HG03280 (cell line): ENCODE data around the gene LAMB4.

Experiments
- ATAC-seq: cut with Tn5 transposase; IDR thresholded peaks from one replicate; pipeline ENCODE4 v1.9.1; 2021; ENCODE audit warnings: mild to moderate bottlenecking, moderate library complexity; ENCODE audit not compliant: unreplicated experiment

Gene LAMB4

GRCh38 chr7:108016841-108017775 lies 113.1 kb downstream of the LAMB4 start:
- no peak for ATAC-seq

DNA sequence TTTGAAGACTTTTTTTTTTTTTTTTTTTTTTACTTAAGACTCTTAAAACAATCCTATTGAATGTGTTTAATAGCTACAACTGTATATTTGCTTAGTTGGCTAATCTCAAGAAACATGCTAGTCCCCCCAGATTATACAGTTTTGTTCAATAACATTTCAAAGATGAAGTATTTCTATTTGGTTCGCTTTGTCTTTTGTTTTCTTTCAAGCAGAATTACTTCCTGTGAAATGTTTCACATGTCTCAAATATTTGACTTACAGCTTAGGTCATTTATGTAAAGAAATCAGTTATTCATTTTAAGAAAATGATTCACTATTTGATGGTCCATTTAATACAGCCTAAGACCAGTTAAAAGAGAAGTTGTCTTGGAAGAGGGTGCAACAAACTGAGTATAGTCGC lies 114.4 kb downstream of the LAMB4 start:
- no peak for ATAC-seq

- no peak for ATAC-seq
Measured at GRCh38 chr7:108014747-108015682, 115.1 kb downstream of the LAMB4 start.

DNA sequence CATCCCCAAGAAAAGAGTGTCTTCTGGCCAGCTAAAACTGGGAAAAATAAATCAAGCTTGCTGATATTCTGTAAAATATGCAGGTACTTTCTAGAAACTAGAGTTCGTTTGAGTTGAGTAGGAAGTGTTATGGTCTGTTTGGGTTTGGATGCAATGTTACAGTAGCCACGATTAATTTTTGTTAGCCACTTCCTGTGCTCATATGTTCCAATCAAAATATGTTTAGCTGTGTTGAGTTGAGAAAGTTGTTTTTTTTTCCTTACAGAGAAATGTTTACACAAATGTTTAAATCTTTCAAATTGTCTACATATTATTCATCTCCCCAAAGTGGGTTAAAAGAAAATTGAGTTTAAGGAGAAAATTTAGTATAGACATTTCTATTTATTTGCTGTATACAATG lies 115.9 kb downstream of the LAMB4 start:
- no peak for ATAC-seq

DNA sequence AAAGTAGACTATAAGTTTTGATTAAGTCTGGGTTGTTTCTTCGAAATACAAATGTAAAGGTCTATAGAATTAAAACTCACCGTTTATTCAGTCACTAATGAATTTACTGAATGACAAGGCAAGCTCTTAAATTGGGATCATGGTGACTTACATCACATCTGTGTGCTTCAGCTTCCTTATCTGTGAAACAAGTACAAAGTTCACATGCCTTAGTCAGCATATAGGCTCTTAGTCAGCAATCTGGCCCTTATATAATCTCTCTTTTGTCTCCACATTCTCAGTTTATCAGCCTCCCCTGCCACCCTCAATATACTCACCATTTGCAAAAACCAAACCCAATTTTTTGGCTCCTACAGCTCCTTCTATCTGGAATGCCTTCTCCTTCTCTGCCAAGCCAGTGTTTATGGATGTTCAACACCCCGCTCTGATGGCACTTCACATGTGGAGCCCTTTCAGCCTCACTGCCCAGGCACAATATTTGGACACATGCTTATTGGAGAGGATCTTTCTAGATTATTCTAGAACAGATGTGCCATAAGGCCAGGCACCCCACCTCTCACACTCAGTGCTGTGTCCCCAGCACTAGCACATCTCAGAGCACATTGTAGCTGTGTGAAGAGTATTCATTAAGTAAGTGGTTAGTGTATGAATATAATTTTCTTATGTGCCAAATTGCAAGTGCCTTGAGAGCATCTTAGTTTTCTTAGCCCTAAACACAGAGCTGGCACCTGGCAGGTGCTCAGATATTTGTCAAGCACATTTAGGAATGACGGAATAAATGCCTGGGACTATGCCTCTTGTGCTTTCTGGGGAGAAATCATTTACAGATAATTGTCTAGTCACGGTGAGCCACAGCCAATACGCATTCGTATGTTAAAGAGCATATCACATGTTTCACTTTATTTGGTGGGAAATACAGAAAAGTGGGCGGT lies 117.4 kb downstream of the LAMB4 start:
- no peak for ATAC-seq

GRCh38 chr7:108010377-108010776 lies 119.8 kb downstream of the LAMB4 start:
- no peak for ATAC-seq

DNA sequence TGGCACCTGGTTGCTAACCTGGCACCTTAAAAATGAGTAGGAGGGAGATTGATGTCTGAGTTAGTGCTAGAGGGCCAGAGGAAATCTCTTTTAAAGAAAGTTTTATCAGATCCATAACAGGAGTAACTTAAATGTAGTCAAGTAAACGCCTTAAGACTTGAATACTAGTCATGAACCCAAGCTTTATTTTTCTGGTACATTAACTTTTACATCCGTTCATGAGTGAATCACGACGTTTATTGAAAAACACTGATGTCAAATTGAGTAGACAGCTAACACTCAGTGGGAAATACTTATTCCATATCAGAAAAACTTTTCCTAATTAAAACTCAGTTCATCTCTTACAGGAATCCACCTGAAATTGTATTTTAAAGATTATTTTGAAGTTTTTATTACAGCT lies 120.3 kb downstream of the LAMB4 start:
- no peak for ATAC-seq

- no peak for ATAC-seq
Measured at GRCh38 chr7:108008827-108009226, 121.3 kb downstream of the LAMB4 start.

- no peak for ATAC-seq
Measured at GRCh38 chr7:108008240-108008639, 121.9 kb downstream of the LAMB4 start.

- ATAC-seq = no peak
Measured at GRCh38 chr7:108007762-108008161, 122.4 kb downstream of the LAMB4 start.

DNA sequence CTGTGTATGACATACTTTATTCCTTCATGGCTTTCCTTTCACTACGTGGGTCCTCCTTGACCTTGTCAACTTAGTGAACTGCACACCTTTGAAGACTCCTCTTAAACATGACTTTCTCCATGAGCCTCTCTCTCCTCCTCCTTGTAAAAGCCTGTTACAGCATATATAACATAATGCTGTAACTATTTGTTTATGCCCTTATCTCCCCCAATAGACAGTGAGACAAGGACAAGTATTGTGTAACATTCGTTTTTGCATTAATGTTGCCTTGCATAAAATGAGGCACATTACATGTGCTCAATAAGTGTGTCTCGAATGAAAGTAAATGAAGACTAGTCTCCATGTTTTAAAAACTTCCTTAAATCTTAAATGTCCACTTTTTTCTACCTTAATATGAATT lies 122.9 kb downstream of the LAMB4 start:
- no peak for ATAC-seq

DNA sequence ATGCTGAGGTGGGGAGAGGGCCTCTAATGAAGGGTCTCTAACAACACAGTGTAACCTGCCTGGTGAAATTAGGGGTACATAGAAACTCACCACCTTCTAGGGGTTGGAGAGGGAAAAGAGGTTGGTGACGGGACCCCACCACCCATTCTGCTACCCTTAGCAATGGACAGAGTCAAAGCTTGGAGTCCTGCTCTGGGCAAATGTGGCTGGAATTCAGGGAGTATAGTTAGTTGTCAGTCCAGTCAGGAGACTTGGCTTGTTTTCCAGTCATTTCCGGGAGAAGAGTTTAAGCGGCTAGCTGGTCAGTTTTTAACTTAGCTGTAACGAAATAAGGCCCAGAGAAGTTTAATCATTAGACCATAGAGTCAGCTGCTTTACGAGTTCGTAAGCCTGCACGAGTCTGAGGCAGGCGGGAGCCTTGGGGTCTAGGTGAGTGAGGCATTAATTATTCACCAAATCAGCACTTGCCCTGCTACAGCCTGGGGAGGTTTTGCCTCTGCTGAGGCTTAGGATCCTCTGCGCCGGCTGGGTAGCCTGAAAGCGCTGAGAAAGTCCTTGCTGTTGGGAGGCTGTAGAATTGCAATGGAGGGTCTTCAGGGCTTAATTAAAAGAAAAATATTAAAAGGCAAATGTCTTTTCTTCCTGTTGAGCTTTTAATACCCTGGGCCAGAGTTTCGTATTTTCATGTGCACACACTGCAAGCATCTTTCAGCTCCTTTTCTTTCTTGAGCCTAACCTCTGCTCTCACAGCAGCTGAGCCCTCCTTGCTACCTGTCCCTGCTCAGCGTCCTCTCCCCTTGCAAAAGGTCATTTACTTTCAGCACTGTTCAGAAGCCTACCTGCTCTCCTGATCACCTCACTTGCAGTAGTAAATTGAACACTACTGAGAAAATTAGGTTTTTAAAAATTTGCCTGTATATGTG lies 125.7 kb downstream of the LAMB4 start:
- ATAC-seq = peak; percentile 70

GRCh38 chr7:108003599-108003935 lies 126.6 kb downstream of the LAMB4 start:
- no peak for ATAC-seq

GRCh38 chr7:108002726-108003598 lies 127.2 kb downstream of the LAMB4 start, which contains the start of gene LAMB1:
Gene LAMB1 (minus strand): TSS chr7:108003161. CDS start chr7:108002885, 276 bp downstream.
- ATAC-seq = no peak

DNA sequence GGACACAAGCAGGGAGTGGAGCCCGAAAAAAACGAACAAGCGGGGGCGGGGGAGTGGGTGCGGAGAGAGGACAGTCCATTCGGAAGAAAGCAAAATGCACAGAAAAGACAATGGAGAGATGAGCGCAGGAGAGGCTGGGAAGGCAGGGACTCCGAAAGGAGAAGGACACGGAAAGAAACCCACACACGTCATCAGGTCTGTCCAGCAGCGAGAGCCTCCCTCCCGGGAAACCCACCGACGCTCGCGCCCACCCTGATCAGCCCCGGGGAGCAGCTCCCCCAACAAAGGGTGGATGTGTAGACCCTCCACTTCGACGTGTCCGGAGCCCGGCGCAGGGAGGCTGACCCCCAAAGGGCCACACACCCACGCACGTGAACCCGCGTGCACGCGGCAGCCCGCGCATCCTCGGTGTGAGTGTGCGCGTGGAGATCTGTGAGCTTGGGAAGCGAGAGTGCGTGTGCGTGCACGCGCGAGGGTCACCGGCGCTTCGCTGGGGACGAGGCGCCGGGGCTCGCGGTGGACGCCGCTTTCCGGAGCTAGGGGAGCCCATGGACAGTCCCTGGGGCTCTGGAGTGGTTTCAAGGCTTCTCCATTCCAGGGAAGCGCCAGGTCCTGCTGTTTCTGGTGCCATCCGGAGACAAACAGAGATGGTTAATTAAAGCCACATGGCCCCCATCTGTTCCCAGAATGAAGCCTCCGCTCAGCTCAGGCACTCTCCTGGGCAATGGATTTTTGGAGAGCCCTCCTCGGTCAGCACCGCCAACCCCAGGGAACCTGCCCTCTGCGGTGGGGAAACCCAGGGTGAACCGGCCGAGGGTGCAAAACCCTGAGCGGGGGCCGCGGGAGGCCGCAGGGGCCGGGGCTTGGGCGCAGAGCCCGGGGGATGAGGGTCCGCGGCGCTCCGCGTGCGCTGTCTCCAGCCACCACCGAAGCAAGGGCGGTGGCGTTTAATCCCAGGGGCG lies 128.1 kb downstream of the LAMB4 start:
- ATAC-seq = no peak

DNA sequence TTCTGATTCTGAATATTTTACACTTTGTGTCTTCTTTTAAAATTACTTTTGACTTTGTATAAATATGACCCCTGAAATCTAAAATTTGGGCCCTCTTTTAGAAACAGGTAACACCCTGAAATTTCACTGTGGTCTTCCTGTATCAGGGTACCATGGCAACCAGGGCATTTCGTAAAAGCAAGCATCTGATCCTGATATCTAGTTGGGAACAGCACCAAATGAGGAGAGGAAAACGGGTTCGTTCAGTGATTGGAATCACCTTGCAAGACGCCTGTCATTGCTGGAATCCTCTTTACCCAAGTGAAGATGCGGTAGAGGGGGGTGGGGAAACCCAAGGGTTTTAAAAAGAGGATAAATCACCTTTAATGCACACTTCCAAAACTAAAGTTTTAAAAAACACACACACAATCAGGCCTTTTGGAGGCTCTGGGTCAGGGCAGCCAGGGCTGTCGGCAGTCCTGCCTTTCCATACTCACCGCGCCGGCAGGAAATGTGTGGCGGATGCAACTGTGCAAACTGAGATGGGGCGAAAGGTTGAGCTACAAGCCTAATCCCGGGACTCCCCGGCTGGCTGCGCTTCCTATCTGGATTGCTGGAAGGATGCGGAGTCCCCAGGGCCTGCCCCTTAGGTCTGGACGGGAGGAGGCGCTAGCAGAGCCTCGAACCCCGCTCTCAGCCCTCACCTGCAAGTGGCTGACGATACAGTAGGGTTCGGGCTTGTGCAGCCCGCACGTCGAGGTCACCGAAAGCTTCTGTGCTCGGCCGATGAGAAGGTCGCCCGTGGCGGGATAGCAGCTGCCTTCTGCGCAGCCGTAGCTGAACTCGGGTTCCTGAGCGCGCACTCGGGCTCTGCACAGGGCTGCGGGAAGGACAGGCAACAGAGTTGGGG lies 129.0 kb downstream of the LAMB4 start:
- no peak for ATAC-seq
